Raji (cell line): ENCODE measurements around the gene C2CD5.

Experiments
- POLR2A ChIP-seq: IDR thresholded peaks from 2 replicates; pipeline ENCODE4 v1.6.1; 2011; ENCODE audit warnings: low read depth, low read length, control low read depth; ENCODE audit not compliant: insufficient read depth

The C2CD5 gene

DNA sequence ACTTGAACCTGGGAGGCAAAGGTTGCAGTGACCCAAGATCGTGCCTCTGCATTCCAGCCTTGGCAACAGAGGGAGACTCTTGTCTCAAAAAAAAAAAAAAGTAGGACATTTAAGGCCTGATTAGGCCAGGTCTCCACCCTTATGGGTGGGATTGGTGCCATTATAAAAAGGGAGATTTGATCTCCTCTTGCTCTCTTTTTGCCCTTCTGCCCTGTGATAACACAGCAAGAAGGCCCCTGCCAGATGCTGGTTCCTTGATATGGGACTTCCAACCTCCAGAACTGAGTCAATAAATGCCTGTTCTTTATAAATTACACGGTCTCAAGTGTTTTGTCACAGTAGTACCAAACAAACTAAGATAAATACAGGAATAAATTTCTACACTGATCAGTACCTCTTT, 81.0 kb downstream of the C2CD5 start:
- no peak for TF ChIP-seq POLR2A

DNA sequence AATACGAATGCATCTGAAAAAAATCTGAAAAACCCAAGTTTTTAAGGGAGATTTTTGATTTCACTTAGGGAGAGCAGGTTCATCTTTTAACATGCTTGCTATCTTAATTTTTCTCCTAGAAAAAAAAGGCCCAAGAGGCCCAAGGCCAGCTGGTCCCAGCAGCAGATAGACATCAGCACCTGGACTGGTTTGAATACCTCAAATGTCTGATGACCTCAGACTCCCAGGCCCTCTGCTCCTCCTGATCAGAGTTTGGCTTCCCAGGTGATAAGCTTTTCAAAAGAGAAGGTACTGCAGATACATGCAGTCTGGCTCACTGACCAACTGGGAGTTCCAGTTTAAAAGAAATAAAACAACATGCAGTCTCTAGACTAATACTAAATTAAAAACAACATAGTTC, 82.6 kb downstream of the C2CD5 start:
- no peak for TF ChIP-seq POLR2A

DNA sequence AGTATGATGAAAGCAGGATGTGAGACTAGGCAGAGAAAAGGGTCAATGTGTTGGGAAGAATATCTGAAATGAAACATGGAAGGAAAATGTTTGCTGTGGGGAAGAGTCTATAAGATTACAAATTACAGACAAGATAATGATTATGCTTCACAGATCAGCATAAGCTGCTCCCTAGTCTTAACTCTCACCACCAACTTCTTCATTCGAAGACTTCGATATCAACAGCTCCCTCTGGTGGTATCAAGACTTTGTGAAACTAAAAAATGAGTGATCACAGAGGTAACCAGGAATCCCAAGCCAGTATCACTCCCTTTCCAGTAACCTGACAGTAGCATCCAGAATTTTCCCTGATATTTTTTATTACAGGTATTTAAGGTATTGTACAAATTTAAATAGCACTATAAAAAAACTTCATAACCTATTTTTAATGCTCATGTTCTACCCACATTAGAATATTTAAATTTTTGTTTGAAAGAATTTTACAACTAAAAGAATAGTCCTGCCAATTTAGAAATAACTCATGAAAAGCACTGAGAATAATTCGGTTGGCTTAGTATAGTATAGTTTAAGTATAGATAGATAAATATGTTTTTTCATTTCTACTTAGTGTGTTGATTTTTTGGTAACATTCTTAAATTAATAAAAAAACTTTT, 84.4 kb downstream of the C2CD5 start:
- TF ChIP-seq POLR2A: no peak

DNA sequence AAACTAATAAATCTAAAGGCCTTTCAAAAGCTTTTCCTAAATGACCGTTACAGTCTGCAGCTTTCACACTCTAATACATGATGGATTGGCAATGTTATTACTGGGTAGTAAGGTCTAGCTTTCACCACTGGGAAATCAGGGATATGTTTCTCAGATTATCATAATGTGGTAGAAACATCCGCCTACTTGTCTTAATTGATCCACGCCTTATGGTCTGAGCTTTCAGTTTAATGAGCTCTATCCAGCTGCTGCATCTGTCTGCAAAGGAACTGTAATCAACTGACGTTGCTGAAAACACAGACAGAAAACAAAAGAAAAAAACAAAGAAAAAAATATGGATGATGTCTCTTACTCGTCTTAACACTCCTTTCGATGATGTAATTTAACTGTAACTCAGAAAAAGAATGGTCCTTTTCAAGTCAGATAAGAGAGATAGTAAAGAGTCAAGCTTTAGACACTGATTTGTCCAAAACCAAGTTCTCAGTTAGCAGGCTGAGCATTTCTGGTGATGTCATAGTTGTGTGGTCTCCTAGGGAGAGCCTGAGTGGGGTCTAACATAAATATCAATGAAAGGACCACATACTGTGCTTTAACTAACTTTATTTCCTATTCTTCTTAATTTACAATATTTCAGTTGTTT, 85.9 kb downstream of the C2CD5 start:
- TF ChIP-seq POLR2A: no peak

DNA sequence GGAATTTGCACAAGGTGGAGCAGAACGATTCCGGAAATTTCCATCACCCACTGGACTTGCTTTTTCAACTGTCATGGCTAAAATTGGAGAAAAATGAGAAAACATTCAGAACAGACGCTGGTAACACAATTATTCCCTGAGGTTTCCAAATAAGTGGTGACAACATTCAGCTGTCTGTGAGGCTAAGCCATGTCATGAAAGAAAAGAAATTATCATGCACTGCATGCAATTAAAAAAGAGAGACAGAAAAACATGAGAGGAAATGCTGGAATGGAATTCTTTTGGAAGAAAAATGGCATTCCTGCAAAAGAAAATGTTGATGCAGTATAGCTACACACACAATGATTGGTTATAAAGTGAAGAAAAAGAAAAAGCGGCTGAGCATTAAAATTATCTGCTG, 87.3 kb downstream of the C2CD5 start:
- no peak for TF ChIP-seq POLR2A

DNA sequence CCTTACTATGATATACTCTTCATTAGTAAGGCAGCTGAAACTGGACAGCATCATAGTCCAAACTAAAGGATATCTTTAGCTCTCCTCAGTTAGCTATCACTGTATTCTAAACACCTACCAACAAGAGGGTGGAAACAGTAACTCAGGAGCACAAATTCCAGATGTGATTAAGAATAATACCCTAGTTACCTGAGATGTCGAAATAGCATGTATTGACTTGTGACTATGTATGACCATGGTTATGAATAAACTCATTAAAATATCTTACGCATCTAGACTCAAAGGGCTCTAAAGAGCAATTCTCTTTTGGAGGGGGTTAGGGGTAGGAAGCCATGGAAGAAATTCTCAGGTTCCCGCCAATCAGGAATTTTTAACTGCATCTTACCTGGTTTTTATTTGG, 90.8 kb downstream of the C2CD5 start:
- no peak for TF ChIP-seq POLR2A

DNA sequence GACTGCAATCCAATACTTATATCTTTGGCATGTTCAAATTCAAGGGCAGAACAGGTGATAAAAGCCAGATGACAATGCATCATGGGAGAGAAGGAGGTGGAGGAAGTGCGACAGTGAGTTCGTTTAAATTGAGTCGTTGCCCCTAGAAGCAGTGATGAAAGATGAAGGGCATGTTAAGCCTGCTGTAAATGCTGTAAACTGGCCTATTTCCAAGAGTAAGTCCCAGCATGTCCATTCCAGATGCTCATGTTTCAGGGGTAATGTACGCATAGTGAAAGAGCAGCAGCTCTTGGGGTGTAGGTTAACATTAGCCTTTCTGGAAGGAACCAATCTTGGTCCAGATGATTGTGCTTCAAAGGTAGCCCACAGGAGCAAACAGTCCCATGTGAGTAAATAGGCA, 97.1 kb downstream of the C2CD5 start:
- TF ChIP-seq POLR2A: no peak

DNA sequence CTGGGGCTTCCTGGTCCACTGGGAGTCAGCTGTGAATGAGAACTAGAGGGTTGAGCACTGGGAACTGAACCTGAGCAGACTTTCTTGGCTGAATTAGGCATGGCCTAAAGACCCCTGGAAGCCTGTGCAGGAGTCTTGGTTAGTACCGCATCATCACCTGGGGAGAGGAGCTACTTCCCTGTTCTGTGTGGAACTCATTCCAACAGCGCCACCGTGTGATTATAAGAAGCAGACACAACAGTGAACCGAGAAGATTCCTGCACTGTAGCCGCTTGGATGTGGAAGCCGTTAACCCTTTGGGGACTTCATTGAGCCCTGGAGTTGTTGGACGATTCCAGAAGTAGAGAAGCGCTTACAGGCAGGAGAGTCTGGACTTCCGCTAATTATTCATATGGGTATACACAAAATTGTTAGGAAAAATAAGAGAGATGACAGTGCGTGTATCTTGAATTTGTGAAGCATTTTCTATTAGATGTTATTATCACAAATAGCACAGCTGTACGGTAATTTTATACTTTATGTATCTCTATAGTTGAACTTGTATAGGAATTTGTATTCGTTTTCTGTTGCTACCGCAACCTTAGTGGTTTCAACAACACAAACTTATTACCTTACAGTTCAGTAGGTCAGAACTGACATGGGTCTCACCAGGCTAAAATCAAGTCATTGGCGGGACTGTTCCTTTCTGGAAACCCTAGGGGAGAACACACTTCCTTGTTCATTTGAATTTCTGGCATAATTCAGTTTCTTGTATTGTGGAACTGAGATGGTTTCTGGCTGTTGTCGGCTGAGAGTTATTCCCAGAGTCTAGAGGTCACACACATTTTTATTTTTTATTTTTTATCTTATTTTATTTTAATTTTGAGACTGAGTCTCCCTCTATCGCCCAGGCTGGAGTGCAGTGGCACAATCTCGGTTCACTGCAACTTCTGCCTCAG, 100.7 kb downstream of the C2CD5 start:
- TF ChIP-seq POLR2A: no peak

DNA sequence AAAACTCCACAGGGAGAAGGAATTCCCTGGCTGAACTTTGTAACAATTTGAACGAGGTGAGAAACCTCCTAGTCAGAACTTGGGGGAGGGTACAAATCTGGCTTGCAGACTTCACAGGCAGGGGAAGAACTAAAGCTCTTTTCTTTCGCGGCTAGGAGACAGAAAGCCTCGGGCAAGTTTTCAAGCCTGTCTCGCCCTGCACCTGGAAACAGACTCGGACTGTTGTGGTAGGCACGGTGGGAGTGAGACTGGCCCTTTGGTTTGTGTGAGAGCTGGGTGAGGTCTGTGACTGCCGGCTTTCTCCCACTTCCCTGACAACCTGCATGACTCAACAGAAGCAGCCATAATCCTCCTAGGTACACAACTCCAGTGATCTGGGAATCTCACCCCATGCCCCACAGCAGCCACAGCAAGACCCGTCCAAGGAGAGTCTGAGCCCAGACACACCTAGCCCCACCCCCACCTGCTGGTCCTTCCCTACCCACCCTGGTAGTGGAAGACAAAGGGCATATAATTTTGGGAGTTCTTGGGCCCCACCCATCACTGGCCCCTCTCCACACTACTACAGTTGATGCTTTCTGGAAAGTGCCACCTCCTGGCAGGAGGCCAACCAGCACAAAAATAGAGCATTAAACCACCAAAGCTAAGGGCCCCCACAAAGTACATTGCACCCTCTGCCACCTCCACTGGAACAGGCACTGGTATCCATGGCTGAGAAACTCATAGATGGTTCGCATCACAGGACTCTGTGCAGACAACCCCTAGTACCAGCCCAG, 107.1 kb downstream of the C2CD5 start:
- TF ChIP-seq POLR2A: no peak

DNA sequence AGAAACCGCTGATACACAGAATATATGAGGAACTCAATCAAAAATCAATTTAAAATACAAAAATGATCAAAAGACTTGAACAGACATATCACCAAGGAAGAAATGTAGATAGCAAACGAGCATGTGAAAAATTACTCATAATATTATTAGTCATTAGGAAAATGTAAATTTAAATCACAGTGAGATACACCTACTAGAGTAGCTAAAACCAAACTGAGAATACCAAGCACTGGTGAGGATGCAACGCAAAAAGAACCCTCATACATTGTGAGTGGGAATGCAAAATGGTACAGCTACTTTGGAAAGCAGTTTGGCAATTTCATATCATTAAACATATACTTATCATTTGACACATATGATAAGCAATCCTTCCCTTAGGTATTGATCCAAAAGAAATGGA, 108.8 kb downstream of the C2CD5 start:
- no peak for TF ChIP-seq POLR2A

DNA sequence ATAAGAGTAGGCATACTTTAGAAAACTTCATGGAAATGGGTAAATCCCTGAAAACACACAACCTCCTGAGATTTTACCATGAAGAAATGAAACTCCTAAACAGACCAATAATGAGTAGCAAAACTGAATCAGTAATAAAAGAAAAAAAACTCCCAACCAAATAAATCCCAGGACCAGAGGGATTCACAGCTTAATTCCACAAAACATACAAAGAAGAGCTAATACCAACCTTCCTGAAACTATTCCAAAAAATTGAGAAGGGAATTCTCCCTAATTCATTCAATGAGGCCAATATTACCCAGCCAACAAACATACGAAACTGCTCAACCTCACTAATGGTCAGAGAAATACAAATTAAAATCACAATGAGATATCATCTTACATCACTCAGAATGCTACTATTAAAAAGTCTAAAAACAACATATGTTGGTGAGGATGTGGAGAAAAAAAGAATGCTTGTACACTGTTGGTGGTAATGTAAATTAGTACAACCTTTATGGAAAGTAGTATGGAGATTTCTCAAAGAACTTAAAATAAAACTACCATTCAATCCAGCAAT, 112.6 kb downstream of the C2CD5 start:
- no peak for TF ChIP-seq POLR2A

DNA sequence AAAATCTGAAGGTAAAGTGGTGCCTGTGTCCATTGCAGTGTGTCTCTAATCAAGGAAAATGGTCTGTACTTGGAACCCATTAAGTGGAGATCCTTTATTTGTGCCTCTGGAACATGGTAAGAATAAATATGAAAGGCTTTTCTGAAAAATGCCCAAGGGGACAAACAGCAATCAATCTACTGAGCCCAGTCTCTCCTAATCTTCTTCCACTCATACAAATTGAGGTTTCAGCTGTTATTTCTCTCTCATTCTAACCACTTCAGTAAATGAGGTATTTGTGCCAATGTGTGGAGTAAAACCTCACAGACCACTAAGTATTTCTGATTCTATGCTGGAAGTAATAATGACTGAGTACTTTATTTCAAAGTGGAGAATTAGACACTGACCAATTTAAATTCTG, 127.5 kb downstream of the C2CD5 start:
- no peak for TF ChIP-seq POLR2A

DNA sequence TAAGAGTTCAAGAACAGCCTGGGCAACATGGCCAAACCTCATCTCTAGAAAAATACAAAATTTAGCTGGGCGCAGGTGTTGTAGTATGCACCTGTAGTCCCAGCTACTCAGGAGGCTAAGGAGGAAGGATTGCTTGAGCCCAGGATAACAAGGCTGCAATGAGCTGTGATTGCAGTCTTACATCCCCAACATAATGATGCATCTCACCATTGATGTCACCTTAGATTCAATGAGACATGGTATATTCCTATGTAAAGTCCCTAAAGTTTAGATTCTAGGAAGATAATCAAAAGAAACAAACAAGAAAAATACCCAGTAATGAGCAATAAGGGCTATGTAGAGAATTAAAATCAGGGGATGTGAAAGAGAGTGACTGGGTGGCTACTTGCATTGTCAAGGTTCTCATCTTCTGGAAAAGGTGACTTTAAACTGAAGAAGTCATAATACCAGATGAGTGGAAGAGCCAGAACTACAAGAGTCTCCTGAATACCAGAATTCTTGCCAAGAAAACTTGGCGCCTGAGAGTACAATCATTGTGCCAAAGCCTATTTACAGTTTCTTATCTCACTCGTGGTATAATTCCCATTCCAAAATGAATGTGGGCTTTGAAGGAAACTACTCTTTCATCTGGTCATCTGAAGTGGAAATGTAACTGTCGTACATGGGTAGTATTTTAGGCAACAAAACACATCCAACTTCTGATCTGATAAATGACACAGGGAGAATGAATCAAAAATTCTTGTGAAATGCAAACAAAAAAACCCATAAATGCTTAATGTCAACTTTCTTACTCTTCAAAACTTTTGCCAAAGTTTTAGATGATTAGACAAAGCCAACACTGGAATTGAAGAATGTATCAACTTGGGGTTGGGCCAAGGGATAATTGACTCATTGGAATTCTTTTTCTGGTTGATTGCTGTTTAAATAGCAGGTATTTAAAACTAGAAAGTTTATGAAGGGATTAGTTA, 128.7 kb downstream of the C2CD5 start:
- no peak for TF ChIP-seq POLR2A

DNA sequence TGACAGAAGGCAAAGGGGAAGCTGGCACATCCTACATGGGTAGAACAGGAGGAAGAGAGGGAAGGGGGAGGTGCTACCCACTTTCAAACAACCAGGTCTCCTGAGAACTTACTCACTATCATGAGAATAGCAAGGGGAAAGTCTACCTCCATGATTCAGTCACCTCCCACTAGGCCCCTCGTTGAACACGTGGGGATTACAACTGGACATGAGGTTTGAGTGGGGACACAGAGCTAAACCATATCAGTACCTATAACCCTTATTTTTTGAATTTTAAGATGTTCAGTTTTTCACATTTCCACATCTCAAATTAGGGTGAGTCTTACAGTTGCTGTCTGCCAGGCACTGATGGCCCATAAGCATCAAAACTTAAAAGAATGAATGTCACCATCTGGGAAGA, 129.6 kb downstream of the C2CD5 start:
- no peak for TF ChIP-seq POLR2A
